ENCODE data around the gene RGMA. TPM values are rescaled to one million over a fixed set of nuclear protein-coding genes. Genes with fewer than 3 reads are reported as not detected.

The RGMA gene
- polyA plus RNA-seq, 1 donor from 2014 or later: 9.5 TPM

DNA sequence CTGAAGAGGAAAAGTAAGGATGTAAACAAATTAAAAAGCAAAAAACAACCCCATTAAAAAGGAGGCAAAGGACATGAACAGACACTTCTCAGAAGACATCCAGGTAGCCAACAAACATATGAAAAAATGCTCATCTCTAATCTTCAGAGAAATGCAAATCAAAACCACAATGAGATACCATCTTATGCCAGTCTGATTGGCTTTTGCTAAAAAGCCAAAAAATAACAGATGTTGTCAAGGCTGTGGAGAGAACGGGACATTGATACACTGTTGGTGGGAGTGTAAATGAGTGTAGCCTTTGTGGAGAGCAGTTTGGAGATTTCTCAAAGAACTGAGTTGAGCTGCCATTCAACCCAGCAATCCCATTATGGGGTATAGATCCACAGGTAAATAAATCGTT, 18.6 kb upstream of the RGMA start:
- H3K9me2 ChIP-seq (ENCODE audit: insufficient read depth, low read length): no peaks in the 10 kb centered on the region
- no peak overlapping the region for H3K4me2 ChIP-seq (ENCODE audit: low read length)
- H3K9me3 ChIP-seq (ENCODE audit: low read length): peaks cover 3% of the 10 kb centered on the region
- H3K9ac ChIP-seq (ENCODE audit: low read length): no peak overlapping the region
- H3F3A ChIP-seq (ENCODE audit: insufficient read depth, low read length, poor library complexity, severe bottlenecking): no peaks in the 10 kb centered on the region
- H3K27ac ChIP-seq (ENCODE audit: low read length): no peak overlapping the region
- no peaks in the 10 kb centered on the region for H3K36me3 ChIP-seq (ENCODE audit: insufficient read depth, low read length)
- no peak overlapping the region for H2AFZ ChIP-seq (ENCODE audit: low read depth, low read length)
- no peaks in the 10 kb centered on the region for H4K20me1 ChIP-seq (ENCODE audit: insufficient read depth)
- H3K27me3 ChIP-seq (ENCODE audit: insufficient read depth, low read depth, low read length): no peaks in the 10 kb centered on the region
- no peak overlapping the region for H3K4me3 ChIP-seq (ENCODE audit: low read length)
- no peaks in the 10 kb centered on the region for H3K79me2 ChIP-seq (replicated peaks; ENCODE audit: insufficient read depth, low read length)
- TF ChIP-seq, protein P1, sequence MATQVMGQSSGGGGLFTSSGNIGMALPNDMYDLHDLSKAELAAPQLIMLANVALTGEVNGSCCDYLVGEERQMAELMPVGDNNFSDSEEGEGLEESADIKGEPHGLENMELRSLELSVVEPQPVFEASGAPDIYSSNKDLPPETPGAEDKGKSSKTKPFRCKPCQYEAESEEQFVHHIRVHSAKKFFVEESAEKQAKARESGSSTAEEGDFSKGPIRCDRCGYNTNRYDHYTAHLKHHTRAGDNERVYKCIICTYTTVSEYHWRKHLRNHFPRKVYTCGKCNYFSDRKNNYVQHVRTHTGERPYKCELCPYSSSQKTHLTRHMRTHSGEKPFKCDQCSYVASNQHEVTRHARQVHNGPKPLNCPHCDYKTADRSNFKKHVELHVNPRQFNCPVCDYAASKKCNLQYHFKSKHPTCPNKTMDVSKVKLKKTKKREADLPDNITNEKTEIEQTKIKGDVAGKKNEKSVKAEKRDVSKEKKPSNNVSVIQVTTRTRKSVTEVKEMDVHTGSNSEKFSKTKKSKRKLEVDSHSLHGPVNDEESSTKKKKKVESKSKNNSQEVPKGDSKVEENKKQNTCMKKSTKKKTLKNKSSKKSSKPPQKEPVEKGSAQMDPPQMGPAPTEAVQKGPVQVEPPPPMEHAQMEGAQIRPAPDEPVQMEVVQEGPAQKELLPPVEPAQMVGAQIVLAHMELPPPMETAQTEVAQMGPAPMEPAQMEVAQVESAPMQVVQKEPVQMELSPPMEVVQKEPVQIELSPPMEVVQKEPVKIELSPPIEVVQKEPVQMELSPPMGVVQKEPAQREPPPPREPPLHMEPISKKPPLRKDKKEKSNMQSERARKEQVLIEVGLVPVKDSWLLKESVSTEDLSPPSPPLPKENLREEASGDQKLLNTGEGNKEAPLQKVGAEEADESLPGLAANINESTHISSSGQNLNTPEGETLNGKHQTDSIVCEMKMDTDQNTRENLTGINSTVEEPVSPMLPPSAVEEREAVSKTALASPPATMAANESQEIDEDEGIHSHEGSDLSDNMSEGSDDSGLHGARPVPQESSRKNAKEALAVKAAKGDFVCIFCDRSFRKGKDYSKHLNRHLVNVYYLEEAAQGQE (IDR thresholded peaks at IDR 0.05; ENCODE audit: borderline replicate concordance): no peak
- no peak for TF ChIP-seq EP300 (conservative IDR thresholded peaks at IDR 0.05; ENCODE audit: poor library complexity, severe bottlenecking)
- no peak for TF ChIP-seq MXI1 (conservative IDR thresholded peaks at IDR 0.05; ENCODE audit: poor library complexity, severe bottlenecking)
- TF ChIP-seq RAD21 (conservative IDR thresholded peaks at IDR 0.05): no peak
- no peak for TF ChIP-seq EZH2 (IDR thresholded peaks at IDR 0.05; ENCODE audit: borderline replicate concordance, insufficient read depth, low read length, poor library complexity, severe bottlenecking)
- TF ChIP-seq SMC3 (conservative IDR thresholded peaks at IDR 0.05; ENCODE audit: poor library complexity): no peak
- TF ChIP-seq, protein P2, sequence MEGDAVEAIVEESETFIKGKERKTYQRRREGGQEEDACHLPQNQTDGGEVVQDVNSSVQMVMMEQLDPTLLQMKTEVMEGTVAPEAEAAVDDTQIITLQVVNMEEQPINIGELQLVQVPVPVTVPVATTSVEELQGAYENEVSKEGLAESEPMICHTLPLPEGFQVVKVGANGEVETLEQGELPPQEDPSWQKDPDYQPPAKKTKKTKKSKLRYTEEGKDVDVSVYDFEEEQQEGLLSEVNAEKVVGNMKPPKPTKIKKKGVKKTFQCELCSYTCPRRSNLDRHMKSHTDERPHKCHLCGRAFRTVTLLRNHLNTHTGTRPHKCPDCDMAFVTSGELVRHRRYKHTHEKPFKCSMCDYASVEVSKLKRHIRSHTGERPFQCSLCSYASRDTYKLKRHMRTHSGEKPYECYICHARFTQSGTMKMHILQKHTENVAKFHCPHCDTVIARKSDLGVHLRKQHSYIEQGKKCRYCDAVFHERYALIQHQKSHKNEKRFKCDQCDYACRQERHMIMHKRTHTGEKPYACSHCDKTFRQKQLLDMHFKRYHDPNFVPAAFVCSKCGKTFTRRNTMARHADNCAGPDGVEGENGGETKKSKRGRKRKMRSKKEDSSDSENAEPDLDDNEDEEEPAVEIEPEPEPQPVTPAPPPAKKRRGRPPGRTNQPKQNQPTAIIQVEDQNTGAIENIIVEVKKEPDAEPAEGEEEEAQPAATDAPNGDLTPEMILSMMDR (IDR thresholded peaks at IDR 0.05; ENCODE audit: poor library complexity, severe bottlenecking): no peak

DNA sequence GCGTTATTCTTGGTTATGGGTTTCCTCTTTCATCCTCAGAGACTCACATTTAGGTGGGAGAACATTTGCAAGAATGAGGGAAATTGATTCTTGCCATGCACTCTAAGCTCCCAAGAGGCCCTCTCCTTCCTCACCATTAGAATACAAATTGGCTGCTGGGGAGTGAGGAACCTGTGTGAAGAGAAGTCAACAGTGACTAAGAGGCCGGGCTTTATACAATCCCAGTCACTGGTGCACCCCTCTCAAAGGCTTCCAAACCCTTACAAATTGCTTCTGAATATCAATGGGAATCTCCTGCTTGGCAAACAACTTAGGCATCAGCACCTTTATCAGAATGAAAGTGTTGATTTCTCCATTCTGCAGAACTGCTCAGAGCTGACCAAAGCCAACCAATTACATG, 16.5 kb upstream of the RGMA start:
- Histone ChIP-seq H3K79me2 (replicated peaks; ENCODE audit: insufficient read depth, low read length) (no peaks in the 10 kb centered on the region), H3K27ac (ENCODE audit: low read length) (no peak overlapping the region), H3K9me2 (ENCODE audit: insufficient read depth, low read length) (no peaks in the 10 kb centered on the region), H3K27me3 (ENCODE audit: insufficient read depth, low read depth, low read length) (no peaks in the 10 kb centered on the region), H3K9me3 (ENCODE audit: low read length) (peaks cover 3% of the 10 kb centered on the region), H2AFZ (ENCODE audit: low read depth, low read length) (no peak overlapping the region), H3K36me3 (ENCODE audit: insufficient read depth, low read length) (no peaks in the 10 kb centered on the region), H3K9ac (ENCODE audit: low read length) (no peak overlapping the region), H3K4me3 (ENCODE audit: low read length) (no peak overlapping the region), H3F3A (ENCODE audit: insufficient read depth, low read length, poor library complexity, severe bottlenecking) (no peaks in the 10 kb centered on the region), H4K20me1 (ENCODE audit: insufficient read depth) (no peaks in the 10 kb centered on the region), H3K4me2 (ENCODE audit: low read length) (no peak overlapping the region)
- TF ChIP-seq SMC3 (conservative IDR thresholded peaks at IDR 0.05; ENCODE audit: poor library complexity): no peak
- TF ChIP-seq, protein P2 (IDR thresholded peaks at IDR 0.05; ENCODE audit: poor library complexity, severe bottlenecking): no peak
- TF ChIP-seq EP300 (conservative IDR thresholded peaks at IDR 0.05; ENCODE audit: poor library complexity, severe bottlenecking): no peak

Measured in neural cell (in vitro differentiated cells).